ENCODE results near the gene TFDP1.
A peak's percentile ranks its signal among the peaks of the same experiment; 100 is the strongest.
"Not testable (repeated sequence)": the region's sequence is repeated elsewhere in the genome, so short reads cannot be mapped to it uniquely, and the experiment has no call there.

Gene TFDP1

GRCh38 chr13:113579686-113580085 is 4.9 kb upstream of the TFDP1 start:
- Mint-ChIP-seq H3K9me3 (peaks cover 14% of the 10 kb centered on the region), H3K4me3 (no peak overlapping the region), H3K27ac (no peak overlapping the region), H3K36me3 (peaks cover 6% of the 10 kb centered on the region), H3K4me1 (peaks cover 7% of the 10 kb centered on the region)
- no peak for ATAC-seq
- DNase-seq (ENCODE audit: low spot score in 2 of 2) = no peak

- Mint-ChIP-seq H3K27ac (no peak overlapping the region), H3K9me3 (peaks cover 8% of the 10 kb centered on the region), H3K36me3 (peaks cover 21% of the 10 kb centered on the region), H3K4me3 (no peak overlapping the region), H3K4me1 (peaks cover 19% of the 10 kb centered on the region)
- ATAC-seq (no peak), DNase-seq (ENCODE audit: low spot score in 2 of 2) (no peak)
Observed at GRCh38 chr13:113581871-113582270, 2.7 kb upstream of the TFDP1 start.

GRCh38 chr13:113582841-113583631 is 1.5 kb upstream of the TFDP1 start:
- Mint-ChIP-seq H3K27ac (no peak overlapping the region), H3K4me3 (peak overlapping the region; percentile 87), H3K4me1 (peaks cover 25% of the 10 kb centered on the region), H3K9me3 (peaks cover 2% of the 10 kb centered on the region), H3K36me3 (peaks cover 33% of the 10 kb centered on the region)
- DNase-seq (ENCODE audit: low spot score in 2 of 2) (no peak), ATAC-seq (no peak)

- H3K4me3 Mint-ChIP-seq = peak overlapping the region; percentile 87
- peaks cover 47% of the 10 kb centered on the region for H3K36me3 Mint-ChIP-seq
- H3K4me1 Mint-ChIP-seq = peaks cover 37% of the 10 kb centered on the region
- H3K9me3 Mint-ChIP-seq = no peaks in the 10 kb centered on the region
- peak; percentile 24 to 69 for DNase-seq (ENCODE audit: low spot score in 2 of 2)
- peak; percentile 46 for ATAC-seq
- peak overlapping the region; percentile 89 for H3K27ac Mint-ChIP-seq
Observed at GRCh38 chr13:113584870-113585671, 518 bp downstream of the TFDP1 start.

GRCh38 chr13:113585896-113586295 is 1.3 kb downstream of the TFDP1 start:
- H3K4me1 Mint-ChIP-seq = peaks cover 37% of the 10 kb centered on the region
- DNase-seq (ENCODE audit: low spot score in 2 of 2) (no peak), ATAC-seq (no peak)
- peak overlapping the region; percentile 89 for H3K27ac Mint-ChIP-seq
- peaks cover 56% of the 10 kb centered on the region for H3K36me3 Mint-ChIP-seq
- peak overlapping the region; percentile 81 for H3K4me3 Mint-ChIP-seq
- H3K9me3 Mint-ChIP-seq = no peaks in the 10 kb centered on the region

- DNase-seq (ENCODE audit: low spot score in 2 of 2) (no peak), ATAC-seq (no peak)
- H3K27ac Mint-ChIP-seq = peak overlapping the region; percentile 54
- no peaks in the 10 kb centered on the region for H3K9me3 Mint-ChIP-seq
- H3K4me3 Mint-ChIP-seq = peak overlapping the region; percentile 81
- H3K4me1 Mint-ChIP-seq = peaks cover 37% of the 10 kb centered on the region
- peaks cover 64% of the 10 kb centered on the region for H3K36me3 Mint-ChIP-seq
Observed at GRCh38 chr13:113586661-113587479, 2.3 kb downstream of the TFDP1 start.

GRCh38 chr13:113588394-113589111 is 4.0 kb downstream of the TFDP1 start:
- Mint-ChIP-seq H3K4me3 (no peak overlapping the region), H3K27ac (peak overlapping the region; percentile 26), H3K4me1 (peaks cover 37% of the 10 kb centered on the region), H3K9me3 (no peaks in the 10 kb centered on the region), H3K36me3 (peaks cover 73% of the 10 kb centered on the region)
- DNase-seq (ENCODE audit: low spot score in 2 of 2) = no peak
- ATAC-seq = peak; percentile 33

GRCh38 chr13:113589251-113589960 is 4.9 kb downstream of the TFDP1 start:
- Mint-ChIP-seq H3K4me3 (no peak overlapping the region), H3K27ac (peak overlapping the region; percentile 26), H3K4me1 (peaks cover 31% of the 10 kb centered on the region), H3K9me3 (no peaks in the 10 kb centered on the region), H3K36me3 (peaks cover 68% of the 10 kb centered on the region)
- ATAC-seq = no peak
- no peak for DNase-seq (ENCODE audit: low spot score in 2 of 2)

GRCh38 chr13:113589961-113590339 is 5.4 kb downstream of the TFDP1 start:
- Mint-ChIP-seq H3K4me1 (peaks cover 34% of the 10 kb centered on the region), H3K36me3 (peaks cover 73% of the 10 kb centered on the region), H3K9me3 (no peaks in the 10 kb centered on the region), H3K4me3 (no peak overlapping the region), H3K27ac (no peak overlapping the region)
- no peak for ATAC-seq
- no peak for DNase-seq (ENCODE audit: low spot score in 2 of 2)

- no peak for ATAC-seq
- Mint-ChIP-seq H3K27ac (no peak overlapping the region), H3K9me3 (no peaks in the 10 kb centered on the region), H3K4me1 (peaks cover 23% of the 10 kb centered on the region), H3K4me3 (no peak overlapping the region), H3K36me3 (peaks cover 77% of the 10 kb centered on the region)
- DNase-seq (ENCODE audit: low spot score in 2 of 2) = no peak
Observed at GRCh38 chr13:113591750-113592149, 7.2 kb downstream of the TFDP1 start.

- Mint-ChIP-seq H3K36me3 (peaks cover 77% of the 10 kb centered on the region), H3K27ac (no peak overlapping the region), H3K4me3 (no peak overlapping the region), H3K9me3 (no peaks in the 10 kb centered on the region), H3K4me1 (peaks cover 21% of the 10 kb centered on the region)
- no peak for ATAC-seq
- DNase-seq (ENCODE audit: low spot score in 2 of 2) = no peak
Observed at GRCh38 chr13:113592571-113592970, 8.0 kb downstream of the TFDP1 start.

- peaks cover 71% of the 10 kb centered on the region for H3K36me3 Mint-ChIP-seq
Observed at GRCh38 chr13:113594066-113594821, 9.7 kb downstream of the TFDP1 start.

GRCh38 chr13:113595131-113595530 is 10.6 kb downstream of the TFDP1 start:
- Mint-ChIP-seq H3K4me3 (no peak overlapping the region), H3K9me3 (no peaks in the 10 kb centered on the region), H3K4me1 (peaks cover 19% of the 10 kb centered on the region), H3K36me3 (peaks cover 70% of the 10 kb centered on the region), H3K27ac (no peak overlapping the region)
- DNase-seq (ENCODE audit: low spot score in 2 of 2) (no peak), ATAC-seq (no peak)

More at GRCh38 chr13:113594066-113594821, 9.7 kb downstream of the TFDP1 start:
- DNase-seq (ENCODE audit: low spot score in 2 of 2); ATAC-seq; H3K9me3 Mint-ChIP-seq; H3K4me3 Mint-ChIP-seq; H3K27ac Mint-ChIP-seq: not testable (repeated sequence)
- peaks cover 10% of the 10 kb centered on the region for H3K4me1 Mint-ChIP-seq
